ENCODE measurements around the gene CEP85. TPM values are rescaled to one million over a fixed set of nuclear protein-coding genes. Genes with fewer than 3 reads are reported as not detected.

Gene CEP85
- total and polyA plus RNA-seq, 9 of the 15 experiments (the other 6 are each of a cell fraction or from before 2014, with no cell fraction given): 42.1 to 140 (median 92.6) TPM

GRCh38 chr1:26287033-26287711 lies 53.2 kb downstream of the CEP85 start (continued):
- TF ChIP-seq GTF3C2 (IDR thresholded peaks at IDR 0.05; ENCODE audit: borderline replicate concordance, extremely low read depth, insufficient read length) (no peak), STAG1 (CRISPR knock-in tag; IDR thresholded peaks at IDR 0.05; ENCODE audit: borderline replicate concordance) (no peak), HMG20A (CRISPR knock-in tag; conservative IDR thresholded peaks at IDR 0.05) (no peak), E2F4 (CRISPR knock-in tag; IDR thresholded peaks at IDR 0.05; ENCODE audit: low read depth) (no peak), AFF1 (IDR thresholded peaks at IDR 0.05; ENCODE audit: low read depth in 1 of 2, partially characterized antibody in 2 of 2) (no peak), ELF4 (CRISPR knock-in tag; IDR thresholded peaks at IDR 0.05) (0 out of 2 replicates have a peak, but pooled peaks have one; percentile 12), ETV1 (tag; conservative IDR thresholded peaks at IDR 0.05; ENCODE audit: low read depth) (peak; percentile 74), ZBTB17 (CRISPR knock-in tag; IDR thresholded peaks at IDR 0.05) (no peak; the same call in 1 of the 2 replicates), ZBTB12 (CRISPR knock-in tag; IDR thresholded peaks at IDR 0.05) (0 out of 2 replicates have a peak, but pooled peaks have one; percentile 29), BACH1 (tag; IDR thresholded peaks at IDR 0.05) (no peak), NFRKB (IDR thresholded peaks at IDR 0.05; ENCODE audit: low read depth) (0 out of 2 replicates have a peak, but pooled peaks have one; percentile 29), CCAR2 (IDR thresholded peaks at IDR 0.05; ENCODE audit: low read depth, low read length) (0 out of 2 replicates have a peak, but pooled peaks have one; percentile 26), RFX5 (IDR thresholded peaks at IDR 0.05; ENCODE audit: low read depth, low read length) (no peak), ZNF655 (CRISPR knock-in tag; IDR thresholded peaks at IDR 0.05) (no peak), HLTF (IDR thresholded peaks at IDR 0.05) (peak; percentile 68; the same call in 1 of the 2 replicates), ARID1B (IDR thresholded peaks at IDR 0.05) (peak; percentile 97)

Measured in K562 (cell line).